NB4 (cell line): Measurements from ENCODE around the gene CYFIP2.

Source experiments
- POLR2A ChIP-seq: IDR thresholded peaks from 2 replicates; pipeline ENCODE4 v1.6.1; 2011; ENCODE audit warnings: mild to moderate bottlenecking; ENCODE audit not compliant: insufficient read length; ENCODE audit errors: extremely low read depth
- TF ChIP-seq, protein P1 (sequence below): IDR thresholded peaks from one replicate; pipeline ENCODE4 v1.5.1; 2012; ENCODE audit warnings: low read depth, low read length

DNA sequence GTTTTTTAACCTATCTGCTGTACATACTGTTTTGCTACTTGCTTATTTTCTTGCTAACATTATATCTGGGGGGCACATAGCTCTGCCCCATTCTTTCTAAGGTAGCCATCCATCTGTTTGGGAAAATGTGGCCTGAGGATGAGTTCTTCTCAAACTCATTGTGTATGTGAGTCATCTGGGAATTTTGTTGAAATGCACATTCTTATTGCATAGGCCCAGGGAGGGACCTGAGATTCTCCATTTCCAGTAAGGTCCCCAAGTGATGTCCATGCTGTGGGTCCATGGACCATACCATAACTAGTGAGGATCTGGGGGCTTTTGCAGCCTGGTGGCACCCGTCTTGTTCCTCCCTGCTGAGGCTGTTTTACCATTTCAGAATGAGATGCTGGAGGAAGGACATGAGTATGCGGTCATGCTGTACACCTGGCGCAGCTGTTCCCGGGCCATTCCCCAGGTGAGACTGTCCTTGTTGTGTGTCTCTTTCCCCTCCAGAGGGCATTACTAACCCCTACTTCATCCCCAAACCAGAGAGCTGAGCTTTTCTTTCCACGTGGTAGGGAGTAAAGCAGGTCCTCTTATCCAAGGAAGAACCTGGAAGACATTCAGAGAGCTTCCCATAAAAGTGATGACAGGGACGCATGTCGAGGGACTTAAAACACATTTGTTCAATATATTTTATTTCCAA lies 28.6 kb downstream of the CYFIP2 start:
- TF ChIP-seq POLR2A: no peak
- TF ChIP-seq, protein P1, sequence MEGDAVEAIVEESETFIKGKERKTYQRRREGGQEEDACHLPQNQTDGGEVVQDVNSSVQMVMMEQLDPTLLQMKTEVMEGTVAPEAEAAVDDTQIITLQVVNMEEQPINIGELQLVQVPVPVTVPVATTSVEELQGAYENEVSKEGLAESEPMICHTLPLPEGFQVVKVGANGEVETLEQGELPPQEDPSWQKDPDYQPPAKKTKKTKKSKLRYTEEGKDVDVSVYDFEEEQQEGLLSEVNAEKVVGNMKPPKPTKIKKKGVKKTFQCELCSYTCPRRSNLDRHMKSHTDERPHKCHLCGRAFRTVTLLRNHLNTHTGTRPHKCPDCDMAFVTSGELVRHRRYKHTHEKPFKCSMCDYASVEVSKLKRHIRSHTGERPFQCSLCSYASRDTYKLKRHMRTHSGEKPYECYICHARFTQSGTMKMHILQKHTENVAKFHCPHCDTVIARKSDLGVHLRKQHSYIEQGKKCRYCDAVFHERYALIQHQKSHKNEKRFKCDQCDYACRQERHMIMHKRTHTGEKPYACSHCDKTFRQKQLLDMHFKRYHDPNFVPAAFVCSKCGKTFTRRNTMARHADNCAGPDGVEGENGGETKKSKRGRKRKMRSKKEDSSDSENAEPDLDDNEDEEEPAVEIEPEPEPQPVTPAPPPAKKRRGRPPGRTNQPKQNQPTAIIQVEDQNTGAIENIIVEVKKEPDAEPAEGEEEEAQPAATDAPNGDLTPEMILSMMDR: no peak
